HCT116 (cell line): Measurements from ENCODE around the gene TBRG4. TPM values are rescaled to one million over a fixed set of nuclear protein-coding genes. Genes with fewer than 3 reads are reported as not detected.

Experiments used
- ATAC-seq: fragments of 200-7000 bp; cut with Tn5 transposase; 2 replicates; pipeline ENCODE4 v1.9.1; 2020; ENCODE audit warnings: mild to moderate bottlenecking, moderate library complexity
- BruUV-seq: library from RNA; stranded (reverse); fragments of 400-500 nt; replicated peaks from 2 replicates; lab custom pipeline; 2021; lab: Mats Ljungman, UMichigan
- CTCF ChIA-PET: fragments of 300-600 bp; sonication (Branson Sonifier 250); formaldehyde crosslinking; loops from one replicate; lab custom pipeline; 2021; ENCODE audit warnings: antibody characterized with exemption; lab: Charles Lee
- POLR2A ChIA-PET: fragments of 300-600, 350-600 bp; sonication (Branson Sonifier 250); formaldehyde crosslinking; loops from one replicate; lab custom pipeline; 2021; ENCODE audit warnings: antibody characterized with exemption; lab: Charles Lee
- RAD21 ChIA-PET, 2 experiments: fragments of 300-600 bp; sonication (Branson Sonifier 250); formaldehyde crosslinking; loops; one replicate each; lab custom pipeline; 2023; ENCODE audit warnings: low total read pairs in 2 of 2; ENCODE audit not compliant: uncharacterized antibody in 2 of 2, unreplicated experiment in 2 of 2, low non-redundant PET in 1 of 2; lab: Charles Lee
- DNase-seq: peaks from one replicate; pipeline ENCODE4 v3.0.0-alpha.2; 2010; ENCODE audit warnings: low read depth, low spot score
- H2AFZ ChIP-seq: fragments of 200-600 bp; shearing (Covaris generic), sonication (generic); 2 replicates; pipeline ENCODE4 v1.6.1; 2017; ENCODE audit warnings: low read depth, mixed run types, mixed read lengths, antibody characterized with exemption, low read length; ENCODE audit not compliant: poor library complexity, severe bottlenecking
- H3K27ac ChIP-seq: 2 replicates; pipeline ENCODE4 v1.5.1; 2012; ENCODE audit warnings: low read depth, low read length
- H3K27me3 ChIP-seq: fragments of 200-600 bp; sonication (generic); 2 replicates; pipeline ENCODE4 v1.6.1; 2016; ENCODE audit warnings: mixed run types, low read length, mixed read lengths; ENCODE audit not compliant: insufficient read depth
- H3K36me3 ChIP-seq, 2 experiments: fragments of 200-500 bp in 1 of 2; fragments of 200-600 bp in 1 of 2; sonication (Bioruptor generic) in 1 of 2; sonication (generic) in 1 of 2; 2 replicates each; pipeline versions ENCODE4 v1.5.1 to v1.6.1; 2014 to 2016; ENCODE audit warnings: low read length in 2 of 2, inconsistent platforms in 1 of 2, mixed read lengths in 1 of 2, mixed run types in 1 of 2; ENCODE audit not compliant: insufficient read depth in 2 of 2, control insufficient read depth in 1 of 2
- H3K4me1 ChIP-seq, 2 experiments: fragments of 200-600 bp in 1 of 2; sonication (generic) in 1 of 2; 2 replicates each; pipeline versions ENCODE4 v1.5.1 to v1.6.1; 2012 to 2017; ENCODE audit warnings: low read length in 2 of 2, inconsistent platforms in 1 of 2, mild to moderate bottlenecking in 1 of 2, mixed read lengths in 1 of 2, mixed run types in 1 of 2, moderate library complexity in 1 of 2; ENCODE audit not compliant: insufficient read depth in 2 of 2, control insufficient read depth in 1 of 2
- H3K4me2 ChIP-seq: fragments of 200-600 bp; sonication (generic); 2 replicates; pipeline ENCODE4 v1.6.1; 2017; ENCODE audit warnings: mixed run types, low read length, mixed read lengths
- H3K4me3 ChIP-seq, 2 experiments: fragments of 200-600 bp in 1 of 2; sonication (generic) in 1 of 2; replicated peaks in 1 of 2; 2 replicates each; pipeline ENCODE4 v1.5.1; 2011 to 2016; ENCODE audit warnings: low read length in 2 of 2, control low read depth in 1 of 2, low read depth in 1 of 2, mild to moderate bottlenecking in 1 of 2, mixed read lengths in 1 of 2, mixed run types in 1 of 2
- H3K79me2 ChIP-seq: fragments of 200-600 bp; sonication (generic); 2 replicates; pipeline ENCODE4 v1.6.1; 2017; ENCODE audit warnings: mild to moderate bottlenecking, mixed run types, low read length, moderate library complexity, mixed read lengths; ENCODE audit not compliant: insufficient read depth
- H3K9ac ChIP-seq: fragments of 200-600 bp; sonication (generic); 2 replicates; pipeline ENCODE4 v1.6.1; 2016; ENCODE audit warnings: low read length, mixed read lengths
- H3K9me2 ChIP-seq: fragments of 200-600 bp; sonication (generic), shearing (Covaris generic); 2 replicates; pipeline ENCODE4 v1.6.1; 2017; ENCODE audit warnings: mixed run types, mild to moderate bottlenecking, moderate library complexity; ENCODE audit not compliant: insufficient read depth
- H3K9me3 ChIP-seq, 2 experiments: fragments of 200-500 bp in 1 of 2; fragments of 200-600 bp in 1 of 2; sonication (Bioruptor generic) in 1 of 2; sonication (generic) in 1 of 2; 2 replicates each; pipeline ENCODE4 v1.6.1; 2014 to 2017; ENCODE audit warnings: low read length in 2 of 2, mixed read lengths in 2 of 2, inconsistent platforms in 1 of 2, low read depth in 1 of 2, mild to moderate bottlenecking in 1 of 2, mixed run types in 1 of 2, moderate library complexity in 1 of 2; ENCODE audit not compliant: control insufficient read depth in 1 of 2, insufficient read depth in 1 of 2
- H4K20me1 ChIP-seq: fragments of 200-600 bp; sonication (generic), shearing (Covaris generic); 2 replicates; pipeline ENCODE4 v1.6.1; 2017; ENCODE audit warnings: mixed run types, mild to moderate bottlenecking, moderate library complexity; ENCODE audit not compliant: insufficient read depth
- CBX3 ChIP-seq: IDR thresholded peaks from 2 replicates; pipeline ENCODE4 v1.6.1; 2012; ENCODE audit warnings: low read depth
- ELF1 ChIP-seq: IDR thresholded peaks from 2 replicates; pipeline ENCODE4 v1.6.1; 2012; ENCODE audit warnings: low read depth, borderline replicate concordance
- EZH2 ChIP-seq: fragments of 200-600 bp; sonication (generic); IDR thresholded peaks from 2 replicates; pipeline ENCODE4 v1.6.1; 2017; ENCODE audit warnings: antibody characterized with exemption, mixed run types
- EZH2phosphoT487 ChIP-seq: fragments of 200-600 bp; IDR thresholded peaks from 2 replicates; pipeline ENCODE4 v1.6.1; 2018; ENCODE audit warnings: antibody characterized with exemption, borderline replicate concordance
- FOSL1 ChIP-seq: IDR thresholded peaks from 2 replicates; pipeline ENCODE4 v1.6.1; 2012; ENCODE audit warnings: low read depth
- JUND ChIP-seq: IDR thresholded peaks from 2 replicates; pipeline ENCODE4 v1.6.1; 2012
- POLR2A ChIP-seq: IDR thresholded peaks from 2 replicates; pipeline ENCODE4 v1.7.0; 2011; ENCODE audit warnings: borderline replicate concordance; ENCODE audit not compliant: insufficient read depth, insufficient read length; ENCODE audit errors: extremely low read depth
- POLR2AphosphoS5 ChIP-seq: IDR thresholded peaks from 2 replicates; pipeline ENCODE4 v1.6.1; 2011; ENCODE audit warnings: mild to moderate bottlenecking, low read depth, low read length, moderate library complexity
- RAD21 ChIP-seq: IDR thresholded peaks from 2 replicates; pipeline ENCODE4 v1.6.1; 2012; ENCODE audit warnings: low read depth, mild to moderate bottlenecking
- SIN3A ChIP-seq: IDR thresholded peaks from 2 replicates; pipeline ENCODE4 v1.6.1; 2012; ENCODE audit warnings: low read depth
- SP1 ChIP-seq: IDR thresholded peaks from 2 replicates; pipeline ENCODE4 v1.6.1; 2012; ENCODE audit warnings: low read depth
- SRF ChIP-seq: IDR thresholded peaks from 2 replicates; pipeline ENCODE4 v1.6.1; 2012; ENCODE audit warnings: low read depth
- TCF7L2 ChIP-seq: IDR thresholded peaks from 2 replicates; pipeline ENCODE4 v1.7.0; 2011; ENCODE audit warnings: borderline replicate concordance, inconsistent platforms; ENCODE audit not compliant: insufficient read depth, insufficient read length; ENCODE audit errors: extremely low read depth
- ZFX ChIP-seq: fragments of 450-650 bp; IDR thresholded peaks from 2 replicates; pipeline ENCODE4 v1.6.1; 2017
- ZNF274 ChIP-seq: fragments of 200-500 bp; sonication (Bioruptor generic); IDR thresholded peaks from 2 replicates; pipeline ENCODE4 v1.6.1; 2014; ENCODE audit warnings: mild to moderate bottlenecking, low read depth, low read length, inconsistent platforms
- intact Hi-C: fragments of 100-400 bp; cut with micrococcal nuclease; formaldehyde crosslinking; loops from 2 replicates; pipeline ENCODE4 v1.10.0; 2022
- total RNA-seq: library from RNA; stranded (reverse); gene quantifications from one replicate; pipeline ENCODE4 v1.2.1, GENCODE V29; 2021; ENCODE audit not compliant: unreplicated experiment
- TF ChIP-seq, protein P1 (sequence below): IDR thresholded peaks from 2 replicates; pipeline ENCODE4 v1.6.1; 2012
- TF ChIP-seq, protein P2 (sequence below): IDR thresholded peaks from 2 replicates; pipeline ENCODE4 v1.6.1; 2011; ENCODE audit warnings: mild to moderate bottlenecking, low read length, moderate library complexity; ENCODE audit not compliant: insufficient replicate concordance; ENCODE audit errors: extremely low read depth
- TF ChIP-seq, protein P3 (sequence below), 3 experiments: fragments of 200-600 bp in 1 of 3; sonication (generic) in 1 of 3; IDR thresholded peaks in 2 of 3; conservative IDR thresholded peaks in 1 of 3; 2 replicates each; pipeline ENCODE4 v1.5.1; 2012 to 2017; ENCODE audit warnings: low read depth in 2 of 3, low read length in 2 of 3, antibody characterized with exemption in 1 of 3, borderline replicate concordance in 1 of 3, control low read depth in 1 of 3, mild to moderate bottlenecking in 1 of 3, mixed read lengths in 1 of 3, mixed run types in 1 of 3, moderate library complexity in 1 of 3; ENCODE audit not compliant: insufficient read depth in 1 of 3
- TF ChIP-seq, protein P4 (sequence below): IDR thresholded peaks from 2 replicates; pipeline ENCODE4 v1.6.1; 2012

Gene TBRG4
- total RNA-seq, 1 experiment from 2014 or later: 136 TPM

DNA sequence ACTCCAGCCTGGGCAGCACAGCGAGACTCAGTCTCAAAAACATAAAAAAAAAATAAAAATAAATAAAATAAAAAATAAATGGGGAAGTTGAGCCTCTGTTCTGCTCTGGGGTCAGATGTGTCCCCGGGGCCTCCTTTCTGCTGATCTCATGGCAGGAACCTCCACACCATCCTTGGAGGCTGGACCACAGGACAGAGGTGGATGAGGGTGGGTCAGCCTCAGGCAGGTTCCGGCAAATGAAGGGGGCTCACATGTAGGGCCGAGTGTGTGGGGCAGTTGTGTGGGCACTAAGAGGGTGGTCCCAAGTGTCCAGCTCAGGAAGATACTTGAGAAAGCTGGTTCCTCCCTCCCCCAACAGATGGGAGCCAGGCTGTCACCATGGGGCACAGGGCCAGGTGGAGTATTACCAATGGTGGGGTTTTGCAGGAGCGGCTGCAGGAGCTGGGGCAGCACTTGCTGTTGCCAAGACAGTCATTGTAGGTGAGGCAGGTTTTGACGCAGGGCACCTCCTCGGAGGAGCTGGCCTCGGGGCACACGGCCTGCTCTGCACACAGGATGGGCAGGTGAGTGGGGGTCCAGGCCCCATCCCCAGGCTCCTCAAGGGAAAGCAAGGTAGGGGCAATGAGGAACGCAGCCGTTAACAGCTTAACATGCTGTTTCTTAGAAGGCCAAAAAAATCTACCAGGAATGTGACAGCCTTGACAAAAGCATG lies 13.9 kb upstream of the TBRG4 start (continued):
- TF ChIP-seq EZH2: no peak
- TF ChIP-seq ZFX: no peak
- no peak for TF ChIP-seq EZH2phosphoT487
- TF ChIP-seq JUND: no peak
- TF ChIP-seq RAD21: no peak
- TF ChIP-seq ELF1: no peak
- TF ChIP-seq, all 23 proteins: peak for 0

DNA sequence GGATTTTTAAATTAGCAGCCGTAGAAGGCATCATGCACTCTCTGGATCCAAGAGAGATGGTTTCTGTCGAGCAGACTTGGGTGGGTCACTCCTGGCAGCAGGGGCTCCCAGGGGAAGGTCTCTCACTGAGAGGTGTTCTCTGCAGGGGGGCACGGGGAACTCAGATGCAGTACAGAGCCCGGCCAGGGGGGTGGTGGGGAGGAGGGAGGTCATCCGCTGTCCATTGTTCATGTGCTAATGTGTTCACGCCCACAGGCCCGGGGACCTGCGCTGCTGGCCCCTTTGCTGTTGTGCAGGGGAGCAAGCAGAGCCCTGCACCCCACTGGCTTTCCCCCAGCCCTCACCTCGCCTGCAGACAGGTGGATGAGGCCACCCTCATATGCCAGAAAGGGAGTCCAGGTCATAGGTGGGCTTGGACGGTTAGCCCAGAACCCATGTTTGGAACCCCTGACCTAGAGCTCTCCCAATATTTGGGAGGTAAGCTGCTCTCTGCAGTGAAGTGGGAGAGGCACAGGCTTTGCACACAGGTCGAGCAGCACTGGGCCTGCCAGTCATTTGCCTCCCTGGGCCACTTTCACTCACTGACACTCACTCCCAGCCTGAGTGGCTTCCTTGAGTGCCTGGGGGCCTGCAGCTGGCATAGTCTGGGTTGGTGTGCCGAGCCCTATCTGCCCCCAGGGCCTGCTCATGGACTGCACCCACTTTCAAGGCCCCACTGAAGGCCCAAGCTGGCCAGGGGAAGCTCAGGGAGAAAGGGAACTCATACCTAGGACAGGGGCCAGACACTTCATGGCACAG lies 12.6 kb upstream of the TBRG4 start:
- Histone ChIP-seq H3K4me1 (no peaks in the 10 kb centered on the region), H3K4me3 (no peak overlapping the region), H3K36me3 (no peaks in the 10 kb centered on the region), H3K9me2 (no peaks in the 10 kb centered on the region), H3K27ac (no peak overlapping the region), H2AFZ (no peak overlapping the region), H4K20me1 (no peaks in the 10 kb centered on the region), H3K27me3 (no peaks in the 10 kb centered on the region), H3K9ac (no peak overlapping the region), H3K9me3 (no peaks in the 10 kb centered on the region), H3K79me2 (no peaks in the 10 kb centered on the region), H3K4me2 (no peak overlapping the region)
- DNase-seq: no peak
- ChIA-PET CTCF (interaction anchor here (1.8 kb wide), 1 partner anchor 12 kb away, joined by 5 read pairs; no protein-coding TSS in a partner anchor), POLR2A (no interaction called here), RAD21 (no interaction called here)
- intact Hi-C loops: no loop called here
- no peak for TF ChIP-seq SP1
- TF ChIP-seq SIN3A: no peak
- no peak for TF ChIP-seq RAD21
- TF ChIP-seq ZFX: no peak
- TF ChIP-seq, protein P1, sequence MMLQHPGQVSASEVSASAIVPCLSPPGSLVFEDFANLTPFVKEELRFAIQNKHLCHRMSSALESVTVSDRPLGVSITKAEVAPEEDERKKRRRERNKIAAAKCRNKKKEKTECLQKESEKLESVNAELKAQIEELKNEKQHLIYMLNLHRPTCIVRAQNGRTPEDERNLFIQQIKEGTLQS: no peak
- TF ChIP-seq, protein P2, sequence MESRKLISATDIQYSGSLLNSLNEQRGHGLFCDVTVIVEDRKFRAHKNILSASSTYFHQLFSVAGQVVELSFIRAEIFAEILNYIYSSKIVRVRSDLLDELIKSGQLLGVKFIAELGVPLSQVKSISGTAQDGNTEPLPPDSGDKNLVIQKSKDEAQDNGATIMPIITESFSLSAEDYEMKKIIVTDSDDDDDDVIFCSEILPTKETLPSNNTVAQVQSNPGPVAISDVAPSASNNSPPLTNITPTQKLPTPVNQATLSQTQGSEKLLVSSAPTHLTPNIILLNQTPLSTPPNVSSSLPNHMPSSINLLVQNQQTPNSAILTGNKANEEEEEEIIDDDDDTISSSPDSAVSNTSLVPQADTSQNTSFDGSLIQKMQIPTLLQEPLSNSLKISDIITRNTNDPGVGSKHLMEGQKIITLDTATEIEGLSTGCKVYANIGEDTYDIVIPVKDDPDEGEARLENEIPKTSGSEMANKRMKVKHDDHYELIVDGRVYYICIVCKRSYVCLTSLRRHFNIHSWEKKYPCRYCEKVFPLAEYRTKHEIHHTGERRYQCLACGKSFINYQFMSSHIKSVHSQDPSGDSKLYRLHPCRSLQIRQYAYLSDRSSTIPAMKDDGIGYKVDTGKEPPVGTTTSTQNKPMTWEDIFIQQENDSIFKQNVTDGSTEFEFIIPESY: no peak
- TF ChIP-seq TCF7L2: no peak
- TF ChIP-seq CBX3: no peak
- no peak for TF ChIP-seq JUND
- TF ChIP-seq POLR2A: no peak
- TF ChIP-seq ZNF274: no peak
- TF ChIP-seq POLR2AphosphoS5: no peak
- TF ChIP-seq, protein P3, sequence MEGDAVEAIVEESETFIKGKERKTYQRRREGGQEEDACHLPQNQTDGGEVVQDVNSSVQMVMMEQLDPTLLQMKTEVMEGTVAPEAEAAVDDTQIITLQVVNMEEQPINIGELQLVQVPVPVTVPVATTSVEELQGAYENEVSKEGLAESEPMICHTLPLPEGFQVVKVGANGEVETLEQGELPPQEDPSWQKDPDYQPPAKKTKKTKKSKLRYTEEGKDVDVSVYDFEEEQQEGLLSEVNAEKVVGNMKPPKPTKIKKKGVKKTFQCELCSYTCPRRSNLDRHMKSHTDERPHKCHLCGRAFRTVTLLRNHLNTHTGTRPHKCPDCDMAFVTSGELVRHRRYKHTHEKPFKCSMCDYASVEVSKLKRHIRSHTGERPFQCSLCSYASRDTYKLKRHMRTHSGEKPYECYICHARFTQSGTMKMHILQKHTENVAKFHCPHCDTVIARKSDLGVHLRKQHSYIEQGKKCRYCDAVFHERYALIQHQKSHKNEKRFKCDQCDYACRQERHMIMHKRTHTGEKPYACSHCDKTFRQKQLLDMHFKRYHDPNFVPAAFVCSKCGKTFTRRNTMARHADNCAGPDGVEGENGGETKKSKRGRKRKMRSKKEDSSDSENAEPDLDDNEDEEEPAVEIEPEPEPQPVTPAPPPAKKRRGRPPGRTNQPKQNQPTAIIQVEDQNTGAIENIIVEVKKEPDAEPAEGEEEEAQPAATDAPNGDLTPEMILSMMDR (IDR thresholded peaks at IDR 0.05 in 2 of 3, conservative IDR thresholded peaks at IDR 0.05 in 1 of 3; ENCODE audit: borderline replicate concordance in 1 of 3, insufficient read depth in 1 of 3, low read depth in 2 of 3, low read length in 2 of 3): no peak
- TF ChIP-seq FOSL1: no peak
- TF ChIP-seq, protein P4, sequence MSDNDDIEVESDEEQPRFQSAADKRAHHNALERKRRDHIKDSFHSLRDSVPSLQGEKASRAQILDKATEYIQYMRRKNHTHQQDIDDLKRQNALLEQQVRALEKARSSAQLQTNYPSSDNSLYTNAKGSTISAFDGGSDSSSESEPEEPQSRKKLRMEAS: no peak
- no peak for TF ChIP-seq SRF
- TF ChIP-seq EZH2: no peak
- BruUV-seq: no TSS peak
- ATAC-seq: no peak; the same call in 1 of the 2 replicates
